ENCODE results near the gene NWD2. TPM values are rescaled to one million over a fixed set of nuclear protein-coding genes. Genes with fewer than 3 reads are reported as not detected.

Gene NWD2
- total and polyA plus RNA-seq, 12 donors, result under 0.01 to 0.91 (median 0.04) TPM; not detected in 4

DNA sequence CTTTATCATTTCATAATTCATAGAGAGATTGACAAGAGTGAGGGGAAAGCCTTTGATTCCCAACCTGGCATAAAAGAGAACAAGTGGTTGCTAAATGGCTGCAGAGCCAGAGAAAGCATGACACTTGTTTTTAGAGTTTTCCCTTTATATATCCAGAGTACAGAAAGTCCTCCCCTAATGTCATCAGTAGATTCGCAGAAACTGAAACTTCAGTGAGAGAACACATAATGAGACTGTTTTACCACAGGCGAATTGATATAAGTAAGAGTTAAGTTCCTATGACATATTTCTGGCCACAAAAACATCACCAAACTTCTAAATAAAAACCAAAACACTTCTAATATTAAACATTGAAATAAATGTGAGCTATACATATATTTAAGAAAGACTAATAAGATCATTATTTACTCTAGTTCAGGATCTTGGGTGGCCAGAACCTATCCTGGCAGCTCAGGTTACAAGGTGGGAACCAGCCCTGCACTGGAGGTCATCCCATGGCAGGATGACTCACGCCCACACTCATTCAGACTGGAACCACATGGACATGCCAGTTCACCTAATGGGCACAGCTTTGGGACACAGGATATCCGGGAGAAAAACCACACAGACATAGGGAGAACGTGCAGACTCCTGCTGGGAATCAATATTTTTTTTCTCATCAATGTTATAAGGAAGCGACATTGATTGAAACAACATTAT lies 35.5 kb downstream of the NWD2 start:
- Histone ChIP-seq H3K4me3 (no peak overlapping the region), H3K9me3 (replicated peaks in 1 of 3) (no peaks in the 10 kb centered on the region), H3K36me3 (replicated peaks in 1 of 2) (no peaks in the 10 kb centered on the region), H3K27ac (no peak overlapping the region), H3K4me1 (replicated peaks in 1 of 2) (no peaks in the 10 kb centered on the region), H3K27me3 (no peaks in the 10 kb centered on the region)
- TF ChIP-seq, protein P1, sequence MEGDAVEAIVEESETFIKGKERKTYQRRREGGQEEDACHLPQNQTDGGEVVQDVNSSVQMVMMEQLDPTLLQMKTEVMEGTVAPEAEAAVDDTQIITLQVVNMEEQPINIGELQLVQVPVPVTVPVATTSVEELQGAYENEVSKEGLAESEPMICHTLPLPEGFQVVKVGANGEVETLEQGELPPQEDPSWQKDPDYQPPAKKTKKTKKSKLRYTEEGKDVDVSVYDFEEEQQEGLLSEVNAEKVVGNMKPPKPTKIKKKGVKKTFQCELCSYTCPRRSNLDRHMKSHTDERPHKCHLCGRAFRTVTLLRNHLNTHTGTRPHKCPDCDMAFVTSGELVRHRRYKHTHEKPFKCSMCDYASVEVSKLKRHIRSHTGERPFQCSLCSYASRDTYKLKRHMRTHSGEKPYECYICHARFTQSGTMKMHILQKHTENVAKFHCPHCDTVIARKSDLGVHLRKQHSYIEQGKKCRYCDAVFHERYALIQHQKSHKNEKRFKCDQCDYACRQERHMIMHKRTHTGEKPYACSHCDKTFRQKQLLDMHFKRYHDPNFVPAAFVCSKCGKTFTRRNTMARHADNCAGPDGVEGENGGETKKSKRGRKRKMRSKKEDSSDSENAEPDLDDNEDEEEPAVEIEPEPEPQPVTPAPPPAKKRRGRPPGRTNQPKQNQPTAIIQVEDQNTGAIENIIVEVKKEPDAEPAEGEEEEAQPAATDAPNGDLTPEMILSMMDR (IDR thresholded peaks at IDR 0.05), result no peak
- no peak for TF ChIP-seq POLR2A (IDR thresholded peaks at IDR 0.05)
- intact Hi-C loops (cut with DNase I), result no loop called here
- WGBS, 4 donors, result 68 to 74% (median 70%) methylated on average over 6 of the region's 6 CpGs
- DNase-seq, result no peak

DNA sequence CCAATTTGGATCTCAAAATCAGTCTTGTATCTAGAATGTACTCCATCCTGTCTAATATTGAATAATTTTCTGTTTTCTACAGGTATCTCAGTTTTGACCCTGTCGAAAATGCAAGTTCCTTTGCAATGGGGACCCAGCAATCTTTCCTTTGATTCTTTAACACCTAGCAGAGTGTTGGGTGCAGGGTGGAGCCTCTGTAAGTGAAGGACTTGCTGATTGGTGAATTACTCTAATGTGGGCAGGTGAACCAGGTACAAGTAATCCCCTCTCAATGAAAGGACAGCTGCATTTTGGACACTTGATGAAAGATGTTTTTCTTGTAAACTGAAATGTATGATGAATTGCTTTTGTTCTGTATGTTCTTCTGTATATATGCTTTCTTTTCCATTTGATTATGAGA lies 54.9 kb downstream of the NWD2 start:
- H3K36me3 ChIP-seq (replicated peaks in 1 of 2), result no peaks in the 10 kb centered on the region
- H3K27ac ChIP-seq, result no peak overlapping the region
- DNase-seq, result no peak
- H3K4me1 ChIP-seq (replicated peaks in 1 of 2), result no peaks in the 10 kb centered on the region
- 41 to 62% (median 55%) methylated on average over 1 of the region's 1 CpG for WGBS, 4 donors
- no peak overlapping the region for H3K4me3 ChIP-seq
- H3K9me3 ChIP-seq (replicated peaks in 1 of 3), result no peaks in the 10 kb centered on the region
- no peaks in the 10 kb centered on the region for H3K27me3 ChIP-seq
- intact Hi-C loops (cut with DNase I), result no loop called here
- TF ChIP-seq POLR2A (IDR thresholded peaks at IDR 0.05), result no peak
- TF ChIP-seq, protein P1 (IDR thresholded peaks at IDR 0.05), result no peak

DNA sequence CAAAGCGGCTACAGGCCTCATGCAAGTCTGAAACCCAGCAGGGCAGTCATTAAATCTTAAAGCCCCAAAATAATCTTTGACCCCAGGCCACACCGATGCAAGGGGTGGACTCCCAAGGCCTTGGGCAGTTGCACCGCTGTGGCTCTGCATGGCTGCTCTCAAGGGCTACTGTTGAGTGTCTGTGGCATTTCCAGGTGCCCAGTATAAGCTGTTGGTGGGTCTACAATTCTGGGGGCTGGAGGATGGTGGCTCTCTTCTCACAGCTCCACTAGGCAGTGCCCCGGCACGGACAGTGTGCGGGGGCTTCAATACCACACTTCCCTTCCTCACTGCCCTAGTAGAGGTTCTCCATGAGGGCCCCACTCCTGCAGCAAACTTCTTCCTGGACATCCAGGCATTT lies 60.1 kb downstream of the NWD2 start:
- WGBS, 4 donors, result 54 to 90% (median 85%) methylated on average over 3 to 6 of the region's 6 CpGs

DNA sequence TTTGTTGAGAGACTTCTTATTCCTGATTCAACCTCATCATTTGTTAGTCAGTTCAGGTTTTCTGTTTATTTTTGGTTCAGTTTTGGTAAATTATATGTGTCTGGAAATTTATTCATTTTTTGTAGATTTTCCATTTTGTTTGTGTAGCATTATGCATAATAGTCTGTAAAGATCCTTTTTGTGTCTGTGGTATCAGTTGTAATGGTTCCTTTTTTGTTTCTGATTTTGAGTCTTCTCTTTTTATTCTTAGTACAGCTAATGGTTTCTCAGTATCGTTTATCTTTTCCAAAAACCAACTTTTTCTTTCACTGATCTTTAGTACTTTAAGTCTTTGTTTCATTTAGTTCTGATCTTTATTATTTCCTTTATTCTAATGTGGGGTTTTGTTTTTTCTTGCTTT lies 61.4 kb downstream of the NWD2 start:
- intact Hi-C loops (cut with DNase I), result no loop called here
- Histone ChIP-seq H3K36me3 (replicated peaks in 1 of 2) (no peaks in the 10 kb centered on the region), H3K4me1 (replicated peaks in 1 of 2) (no peaks in the 10 kb centered on the region), H3K4me3 (no peak overlapping the region), H3K27me3 (no peaks in the 10 kb centered on the region), H3K9me3 (replicated peaks in 1 of 3) (no peaks in the 10 kb centered on the region), H3K27ac (no peak overlapping the region)
- no peak for TF ChIP-seq POLR2A (IDR thresholded peaks at IDR 0.05)
- TF ChIP-seq, protein P1 (IDR thresholded peaks at IDR 0.05), result no peak
- DNase-seq, result no peak
- WGBS, 4 donors, result 59 to 70% (median 60%) methylated on average over 1 of the region's 1 CpG

More for the DNA sequence above, 60.1 kb downstream of the NWD2 start:
- TF ChIP-seq, protein P1 (IDR thresholded peaks at IDR 0.05), result no peak
- TF ChIP-seq POLR2A (IDR thresholded peaks at IDR 0.05), result no peak
- Histone ChIP-seq H3K36me3 (replicated peaks in 1 of 2) (no peaks in the 10 kb centered on the region), H3K4me1 (replicated peaks in 1 of 2) (no peaks in the 10 kb centered on the region), H3K9me3 (replicated peaks in 1 of 3) (no peaks in the 10 kb centered on the region), H3K27me3 (no peaks in the 10 kb centered on the region), H3K4me3 (no peak overlapping the region), H3K27ac (no peak overlapping the region)
- no peak for DNase-seq
- intact Hi-C loops (cut with DNase I), result no loop called here

Data from adrenal gland (tissue), 12 donors.